ENCODE data around the gene CPNE6.

DNA sequence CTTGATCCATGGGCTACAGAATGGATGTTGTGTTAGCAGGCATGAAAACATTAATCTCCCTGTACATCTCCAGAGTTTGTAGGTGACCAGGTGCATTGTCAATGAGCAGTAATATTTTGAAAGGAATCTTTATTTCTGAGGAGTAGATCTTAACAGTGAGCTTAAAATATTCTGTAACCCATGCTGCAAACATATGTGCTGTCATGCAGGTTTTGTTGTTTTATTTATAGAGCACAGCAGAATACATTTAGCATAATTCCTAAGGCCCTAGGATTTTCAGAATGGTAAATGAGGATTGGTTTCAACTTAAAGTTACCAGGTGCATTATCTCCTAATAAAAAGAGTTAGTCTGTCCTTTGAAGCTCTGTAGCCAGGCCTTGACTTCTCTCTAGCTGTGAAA lies 55.6 kb downstream of the CPNE6 start:
- TF ChIP-seq POLR2G (IDR thresholded peaks at IDR 0.05; ENCODE audit: low read depth, low read length): no peak
- no peak for TF ChIP-seq NR1H2 (CRISPR knock-in tag; IDR thresholded peaks at IDR 0.05; ENCODE audit: borderline replicate concordance, low read depth)
- no peak for TF ChIP-seq PHF20 (CRISPR knock-in tag; IDR thresholded peaks at IDR 0.05)
- TF ChIP-seq, protein P1, sequence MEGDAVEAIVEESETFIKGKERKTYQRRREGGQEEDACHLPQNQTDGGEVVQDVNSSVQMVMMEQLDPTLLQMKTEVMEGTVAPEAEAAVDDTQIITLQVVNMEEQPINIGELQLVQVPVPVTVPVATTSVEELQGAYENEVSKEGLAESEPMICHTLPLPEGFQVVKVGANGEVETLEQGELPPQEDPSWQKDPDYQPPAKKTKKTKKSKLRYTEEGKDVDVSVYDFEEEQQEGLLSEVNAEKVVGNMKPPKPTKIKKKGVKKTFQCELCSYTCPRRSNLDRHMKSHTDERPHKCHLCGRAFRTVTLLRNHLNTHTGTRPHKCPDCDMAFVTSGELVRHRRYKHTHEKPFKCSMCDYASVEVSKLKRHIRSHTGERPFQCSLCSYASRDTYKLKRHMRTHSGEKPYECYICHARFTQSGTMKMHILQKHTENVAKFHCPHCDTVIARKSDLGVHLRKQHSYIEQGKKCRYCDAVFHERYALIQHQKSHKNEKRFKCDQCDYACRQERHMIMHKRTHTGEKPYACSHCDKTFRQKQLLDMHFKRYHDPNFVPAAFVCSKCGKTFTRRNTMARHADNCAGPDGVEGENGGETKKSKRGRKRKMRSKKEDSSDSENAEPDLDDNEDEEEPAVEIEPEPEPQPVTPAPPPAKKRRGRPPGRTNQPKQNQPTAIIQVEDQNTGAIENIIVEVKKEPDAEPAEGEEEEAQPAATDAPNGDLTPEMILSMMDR (CRISPR knock-in tag; IDR thresholded peaks at IDR 0.05): no peak
- TF ChIP-seq CEBPZ (IDR thresholded peaks at IDR 0.05; ENCODE audit: low read length): no peak
- no peak for TF ChIP-seq TBP (CRISPR knock-in tag; IDR thresholded peaks at IDR 0.05)
- no peak for TF ChIP-seq YY1 (IDR thresholded peaks at IDR 0.05; ENCODE audit: insufficient read depth, insufficient replicate concordance, low read depth, low read length)
- no peak for TF ChIP-seq SMYD3 (CRISPR knock-in tag; IDR thresholded peaks at IDR 0.05)
- no peak for TF ChIP-seq ZNF713 (CRISPR knock-in tag; IDR thresholded peaks at IDR 0.05)
- no peak for TF ChIP-seq ZNF317 (CRISPR knock-in tag; IDR thresholded peaks at IDR 0.05)

Measured in HepG2 (cell line).